ENCODE data around the gene B3GNT9.

The B3GNT9 gene

GRCh38 chr16:67157892-67158635 lies 7.3 kb upstream of the B3GNT9 start:
- H3K4me3 ChIP-seq (ENCODE audit: low read depth, low read length), result peak overlapping the region; percentile 92
- TF ChIP-seq CTCF (IDR thresholded peaks at IDR 0.05; ENCODE audit: control insufficient read depth, extremely low read depth, insufficient read depth), result no peak
- DNase-seq (ENCODE audit: low read depth), result no peak

GRCh38 chr16:67157106-67157748 lies 6.4 kb upstream of the B3GNT9 start:
- no peak for DNase-seq (ENCODE audit: low read depth)
- TF ChIP-seq CTCF (IDR thresholded peaks at IDR 0.05; ENCODE audit: control insufficient read depth, extremely low read depth, insufficient read depth), result no peak
- H3K4me3 ChIP-seq (ENCODE audit: low read depth, low read length), result no peak overlapping the region

- TF ChIP-seq CTCF (IDR thresholded peaks at IDR 0.05; ENCODE audit: control insufficient read depth, extremely low read depth, insufficient read depth), result no peak
- DNase-seq (ENCODE audit: low read depth), result no peak
- no peak overlapping the region for H3K4me3 ChIP-seq (ENCODE audit: low read depth, low read length)
Measured at GRCh38 chr16:67156143-67156844, 5.5 kb upstream of the B3GNT9 start.

GRCh38 chr16:67155295-67156142 lies 4.7 kb upstream of the B3GNT9 start:
- peak; percentile 99 for TF ChIP-seq CTCF (IDR thresholded peaks at IDR 0.05; ENCODE audit: control insufficient read depth, extremely low read depth, insufficient read depth)
- no peak for DNase-seq (ENCODE audit: low read depth)
- peak overlapping the region; percentile 32 for H3K4me3 ChIP-seq (ENCODE audit: low read depth, low read length)

GRCh38 chr16:67154578-67155294 lies 3.9 kb upstream of the B3GNT9 start:
- TF ChIP-seq CTCF (IDR thresholded peaks at IDR 0.05; ENCODE audit: control insufficient read depth, extremely low read depth, insufficient read depth), result no peak
- no peak for DNase-seq (ENCODE audit: low read depth)
- peak overlapping the region; percentile 32 for H3K4me3 ChIP-seq (ENCODE audit: low read depth, low read length)
